Colonic mucosa (tissue), 4 donors: ENCODE data around the gene DSG3. TPM values are rescaled to one million over a fixed set of nuclear protein-coding genes. Genes with fewer than 3 reads are reported as not detected.
"Not testable (repeated sequence)": the region's sequence is repeated elsewhere in the genome, so short reads cannot be mapped to it uniquely, and the experiment has no call there.

ENCODE experiments used
- DNase-seq: peaks from one replicate; pipeline ENCODE4 v3.0.0-alpha.2; 2020
- H3K27ac ChIP-seq: fragments of 200-600 bp; one replicate; pipeline ENCODE4 v1.8.0; 2021
- H3K27me3 ChIP-seq: fragments of 200-600 bp; one replicate; pipeline ENCODE4 v1.8.0; 2021
- H3K36me3 ChIP-seq: fragments of 200-600 bp; one replicate; pipeline ENCODE4 v1.8.0; 2021
- H3K4me1 ChIP-seq: fragments of 200-600 bp; one replicate; pipeline ENCODE4 v1.8.0; 2021; ENCODE audit warnings: mild to moderate bottlenecking
- H3K4me3 ChIP-seq: fragments of 200-600 bp; one replicate; pipeline ENCODE4 v1.8.0; 2021
- H3K9ac ChIP-seq, 2 donors: one replicate each; pipeline ENCODE4 v1.7.0; 2013; ENCODE audit warnings: control low read depth in 2 of 2, low read depth in 2 of 2, low read length in 2 of 2
- H3K9me3 ChIP-seq: fragments of 200-600 bp; one replicate; pipeline ENCODE4 v1.8.0; 2021
- CTCF ChIP-seq: fragments of 200-600 bp; IDR thresholded peaks from one replicate; pipeline ENCODE4 v1.8.0; 2022; ENCODE audit warnings: antibody characterized with exemption, mild to moderate bottlenecking
- intact Hi-C: fragments of 100-400 bp; cut with DNase I; formaldehyde crosslinking; loops from one replicate; pipeline ENCODE4 v1.14.1; 2022
- total RNA-seq, 2 donors: library from RNA; stranded (reverse); fragmentation: NEBNext Ultra II Directional in 1 of 2; extraction: Animal tissue kit (Norgen Biotek cat#: 25700) in 1 of 2; gene quantifications; one replicate each; pipeline ENCODE4 v1.2.1, GENCODE V29; 2021
- donor health status: healthy.
- donor health status: DM: no; HTN: no; CAD: no.
- donor health status: DM: no; HTN: no; CAD: no.

The DSG3 gene
- total RNA-seq, 2 donors from 2014 or later: 0.07 to 0.40 TPM

- Histone ChIP-seq H3K4me3 (no peak overlapping the region), H3K27me3 (no peaks in the 10 kb centered on the region), H3K9ac (no peak overlapping the region), H3K4me1 (no peaks in the 10 kb centered on the region), H3K36me3 (no peaks in the 10 kb centered on the region), H3K27ac (peak overlapping the region; percentile 50), H3K9me3 (no peaks in the 10 kb centered on the region)
- peak; percentile 48 for DNase-seq
- intact Hi-C loops: no loop called here
- TF ChIP-seq CTCF: no peak
Measured at GRCh38 chr18:31490387-31490786, 42.8 kb downstream of the DSG3 start.

GRCh38 chr18:31490833-31491232, 43.3 kb downstream of the DSG3 start:
- H3K4me3 ChIP-seq: no peak overlapping the region
- no peaks in the 10 kb centered on the region for H3K4me1 ChIP-seq
- intact Hi-C loops: no loop called here
- TF ChIP-seq CTCF: no peak
- no peak overlapping the region for H3K9ac ChIP-seq
- no peaks in the 10 kb centered on the region for H3K27me3 ChIP-seq
- H3K36me3 ChIP-seq: no peaks in the 10 kb centered on the region
- H3K9me3 ChIP-seq: no peaks in the 10 kb centered on the region
- no peak for DNase-seq
- H3K27ac ChIP-seq: peak overlapping the region; percentile 50

GRCh38 chr18:31491586-31491985, 44.0 kb downstream of the DSG3 start:
- no peak overlapping the region for H3K27ac ChIP-seq
- intact Hi-C loops: no loop called here
- H3K27me3 ChIP-seq: no peaks in the 10 kb centered on the region
- H3K36me3 ChIP-seq: no peaks in the 10 kb centered on the region
- DNase-seq: no peak
- H3K4me1 ChIP-seq: no peaks in the 10 kb centered on the region
- TF ChIP-seq CTCF: no peak
- H3K9me3 ChIP-seq: no peaks in the 10 kb centered on the region
- no peak overlapping the region for H3K9ac ChIP-seq
- no peak overlapping the region for H3K4me3 ChIP-seq

- Histone ChIP-seq H3K36me3 (no peaks in the 10 kb centered on the region), H3K9me3 (no peaks in the 10 kb centered on the region), H3K27me3 (no peaks in the 10 kb centered on the region), H3K4me1 (no peaks in the 10 kb centered on the region), H3K27ac (no peak overlapping the region), H3K9ac (no peak overlapping the region), H3K4me3 (no peak overlapping the region)
- no peak for TF ChIP-seq CTCF
- intact Hi-C loops: no loop called here
- no peak for DNase-seq
Measured at GRCh38 chr18:31492671-31493070, 45.1 kb downstream of the DSG3 start.

GRCh38 chr18:31493171-31493570, 45.6 kb downstream of the DSG3 start:
- Histone ChIP-seq H3K9ac (no peak overlapping the region), H3K9me3 (no peaks in the 10 kb centered on the region), H3K27me3 (no peaks in the 10 kb centered on the region), H3K36me3 (no peaks in the 10 kb centered on the region), H3K4me3 (no peak overlapping the region), H3K4me1 (no peaks in the 10 kb centered on the region), H3K27ac (no peak overlapping the region)
- TF ChIP-seq CTCF: no peak
- intact Hi-C loops: no loop called here
- DNase-seq: no peak

- DNase-seq: peak; percentile 42
- Histone ChIP-seq H3K27ac (no peak overlapping the region), H3K9ac (no peak overlapping the region), H3K4me1 (no peaks in the 10 kb centered on the region), H3K27me3 (no peaks in the 10 kb centered on the region), H3K9me3 (no peaks in the 10 kb centered on the region), H3K36me3 (no peaks in the 10 kb centered on the region), H3K4me3 (no peak overlapping the region)
- no peak for TF ChIP-seq CTCF
- intact Hi-C loops: no loop called here
Measured at GRCh38 chr18:31493941-31494340, 46.4 kb downstream of the DSG3 start.

GRCh38 chr18:31494705-31495244, 47.2 kb downstream of the DSG3 start:
- H3K27me3 ChIP-seq, intact Hi-C loops, DNase-seq, H3K4me3 ChIP-seq, H3K9me3 ChIP-seq, H3K9ac ChIP-seq, H3K4me1 ChIP-seq, H3K27ac ChIP-seq, H3K36me3 ChIP-seq: not testable (repeated sequence)
